IPS DF 6.9 (cell line): ENCODE data around the gene METTL26.

Source experiments
- DNase-seq: peaks from one replicate; pipeline ENCODE4 v3.0.0-alpha.2; 2013; ENCODE audit warnings: low read depth, low spot score
- H3K27ac ChIP-seq: one replicate; pipeline ENCODE4 v1.5.1; 2013; ENCODE audit warnings: low read length, control low read depth
- H3K27me3 ChIP-seq: 2 replicates; pipeline ENCODE4 v1.6.1; 2013; ENCODE audit warnings: mild to moderate bottlenecking, low read length; ENCODE audit not compliant: control insufficient read depth, insufficient read depth
- H3K36me3 ChIP-seq: 2 replicates; pipeline ENCODE4 v1.6.1; 2013; ENCODE audit warnings: low read length; ENCODE audit not compliant: control insufficient read depth, insufficient read depth
- H3K4me1 ChIP-seq: 2 replicates; pipeline ENCODE4 v1.6.1; 2013; ENCODE audit warnings: low read length; ENCODE audit not compliant: control insufficient read depth, insufficient read depth
- H3K4me3 ChIP-seq: 2 replicates; pipeline ENCODE4 v1.5.1; 2013; ENCODE audit warnings: mild to moderate bottlenecking, low read length
- H3K9me3 ChIP-seq: 2 replicates; pipeline ENCODE4 v1.6.1; 2013; ENCODE audit warnings: low read length, inconsistent platforms; ENCODE audit not compliant: control insufficient read depth, insufficient read depth
- WGBS: extraction: QIAGEN DNeasy Blood & Tissue Kit; methylation state at CpG from one replicate; pipeline ENCODE4 v1.1.7; 2013; ENCODE audit warnings: mixed read lengths, missing lambda C conversion rate; ENCODE audit not compliant: insufficient read length, insufficient coverage; 5-methylcytosine and 5-hydroxymethylcytosine counted together

METTL26 gene

DNA sequence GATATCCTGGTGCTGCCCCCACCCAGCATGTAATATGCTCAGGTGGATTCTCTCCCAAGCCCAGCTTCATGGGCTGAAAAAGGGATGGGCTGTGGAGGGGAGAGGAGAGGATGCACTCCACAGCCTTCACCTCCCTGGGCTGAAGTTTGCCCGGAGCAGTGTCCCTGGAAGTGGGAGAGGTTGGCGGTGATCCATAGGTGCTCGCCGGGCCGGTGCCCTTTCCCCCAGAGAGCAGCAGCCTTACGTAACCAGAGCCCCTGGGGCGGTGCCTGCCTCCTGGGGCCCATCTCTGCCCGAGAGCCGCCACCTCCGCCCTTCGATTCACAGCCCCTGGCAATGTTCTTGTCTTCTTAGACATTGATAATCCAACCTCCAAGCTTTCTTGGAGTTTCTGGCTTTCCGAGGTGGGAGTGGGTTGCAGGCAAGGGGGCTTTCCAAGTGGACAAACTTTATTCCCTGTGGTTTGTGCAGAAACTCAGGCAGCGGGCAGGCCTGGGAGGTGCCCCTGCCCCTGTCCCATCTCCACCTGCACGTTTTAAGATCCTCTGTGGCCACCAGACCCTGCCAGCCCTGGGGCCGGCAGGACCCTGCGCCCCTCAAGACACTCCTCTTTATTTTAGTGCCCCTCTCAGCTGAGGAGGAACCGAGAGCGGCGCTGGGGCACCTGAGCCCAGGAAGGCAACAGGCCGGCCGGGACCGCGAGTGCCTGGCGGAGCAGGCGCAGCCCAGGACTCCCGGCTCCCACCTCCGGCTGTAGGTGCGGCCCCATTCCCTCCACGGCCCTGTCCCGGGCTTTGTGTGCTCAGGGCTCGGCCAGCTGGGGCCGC lies 10.0 kb upstream of the METTL26 start:
- Histone ChIP-seq H3K4me1 (peaks cover 2% of the 10 kb centered on the region; the same call in 1 of the 2 replicates), H3K36me3 (no peaks in the 10 kb centered on the region), H3K4me3 (no peak overlapping the region), H3K27ac (no peak overlapping the region), H3K27me3 (no peaks in the 10 kb centered on the region), H3K9me3 (no peaks in the 10 kb centered on the region)
- no peak for DNase-seq
- no CpG with 5 or more reads among the region's 32 CpGs for WGBS

DNA sequence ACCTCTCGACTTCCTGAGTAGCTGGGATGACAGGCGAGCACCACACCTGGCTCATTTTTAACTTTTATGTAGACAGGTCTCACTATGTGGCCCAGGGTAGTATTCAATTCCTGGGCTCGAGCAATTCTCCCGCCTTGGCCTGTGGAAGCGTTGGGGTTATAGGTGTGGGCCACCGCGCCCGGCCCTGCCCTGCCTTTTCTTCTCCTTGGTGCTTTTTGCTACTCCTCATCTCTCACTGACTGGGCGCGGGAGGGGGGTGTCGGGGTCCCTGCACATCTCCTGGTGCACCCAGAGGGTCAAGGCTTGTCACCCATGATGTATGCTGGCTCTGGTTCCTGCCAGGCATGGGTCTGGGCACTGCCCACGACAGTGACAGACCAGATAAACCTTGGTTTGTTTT lies 8.5 kb upstream of the METTL26 start:
- WGBS, result no CpG with 5 or more reads among the region's 12 CpGs
- no peak overlapping the region for H3K27ac ChIP-seq
- H3K4me1 ChIP-seq, result peaks cover 2% of the 10 kb centered on the region; the same call in 1 of the 2 replicates
- no peaks in the 10 kb centered on the region for H3K9me3 ChIP-seq
- no peaks in the 10 kb centered on the region for H3K27me3 ChIP-seq
- H3K4me3 ChIP-seq, result no peak overlapping the region
- no peaks in the 10 kb centered on the region for H3K36me3 ChIP-seq
- no peak for DNase-seq

DNA sequence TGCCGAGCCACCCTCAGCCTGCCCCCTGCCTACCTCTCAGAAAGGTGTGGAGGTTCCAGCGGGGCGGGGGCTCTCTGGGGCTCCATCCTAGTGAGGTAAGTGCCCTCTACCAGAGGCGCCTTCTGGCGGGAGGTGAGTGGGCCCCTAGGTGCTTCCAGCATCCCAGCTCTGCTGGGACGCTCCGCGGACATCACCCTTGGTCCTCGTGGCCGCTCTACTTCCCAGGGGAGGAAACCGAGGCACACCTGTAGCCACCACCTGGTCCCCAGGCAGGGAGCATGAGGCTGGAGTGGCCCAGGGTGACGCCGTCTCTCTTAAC lies 6.9 kb upstream of the METTL26 start:
- no peak for DNase-seq
- Histone ChIP-seq H3K4me1 (peaks cover 3% of the 10 kb centered on the region), H3K36me3 (no peaks in the 10 kb centered on the region), H3K27me3 (no peaks in the 10 kb centered on the region), H3K4me3 (no peak overlapping the region; the same call in 1 of the 2 replicates), H3K27ac (no peak overlapping the region), H3K9me3 (no peaks in the 10 kb centered on the region)
- WGBS, result no CpG with 5 or more reads among the region's 13 CpGs

DNA sequence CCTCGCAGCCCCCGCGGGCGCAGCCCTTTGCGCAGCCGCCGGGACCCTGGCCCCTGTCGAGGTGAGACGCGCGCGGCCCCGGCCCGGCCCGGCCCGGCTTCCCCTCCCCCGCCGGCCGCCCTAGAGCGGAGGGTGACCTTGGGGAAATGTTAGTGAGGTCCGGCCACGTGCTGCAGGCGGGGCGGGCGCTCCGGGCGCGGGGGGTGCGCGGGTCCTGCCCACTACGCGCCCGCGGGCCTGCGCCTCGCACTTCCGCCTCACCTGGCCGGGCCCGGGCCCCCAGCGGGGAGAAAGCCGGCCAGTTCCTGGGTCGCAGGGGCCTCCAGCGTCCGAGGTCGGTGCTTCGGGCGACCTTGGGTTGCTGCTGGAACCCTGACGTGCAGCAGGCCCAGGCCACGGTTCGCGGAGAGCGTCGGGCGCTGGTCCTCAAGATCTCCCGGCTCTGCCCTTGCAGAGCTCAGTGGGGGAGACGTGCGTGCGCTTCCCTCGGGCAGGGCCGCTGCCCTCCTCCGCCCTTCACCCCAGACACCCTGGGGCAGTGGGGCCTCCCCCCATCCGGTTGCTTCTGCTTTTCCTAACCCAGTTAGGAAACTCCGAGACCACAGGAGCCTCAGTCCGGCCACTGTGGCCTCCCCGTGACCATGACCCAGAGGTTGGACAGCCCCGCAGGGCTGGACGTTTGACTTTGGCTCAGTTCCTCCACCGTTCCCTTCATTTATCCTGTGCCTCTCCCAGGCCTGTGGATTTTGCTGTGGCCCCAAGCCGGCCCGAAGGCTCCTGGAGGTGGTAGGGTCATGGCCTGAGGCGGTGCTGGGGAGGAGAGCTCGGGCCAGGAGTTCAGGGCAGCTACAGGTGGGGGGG lies 6.3 kb upstream of the METTL26 start:
- no CpG with 5 or more reads among the region's 72 CpGs for WGBS
- Histone ChIP-seq H3K27me3 (no peaks in the 10 kb centered on the region), H3K4me3 (peak overlapping the region; percentile 80), H3K27ac (no peak overlapping the region), H3K36me3 (no peaks in the 10 kb centered on the region), H3K9me3 (no peaks in the 10 kb centered on the region), H3K4me1 (peaks cover 5% of the 10 kb centered on the region)
- no peak for DNase-seq

DNA sequence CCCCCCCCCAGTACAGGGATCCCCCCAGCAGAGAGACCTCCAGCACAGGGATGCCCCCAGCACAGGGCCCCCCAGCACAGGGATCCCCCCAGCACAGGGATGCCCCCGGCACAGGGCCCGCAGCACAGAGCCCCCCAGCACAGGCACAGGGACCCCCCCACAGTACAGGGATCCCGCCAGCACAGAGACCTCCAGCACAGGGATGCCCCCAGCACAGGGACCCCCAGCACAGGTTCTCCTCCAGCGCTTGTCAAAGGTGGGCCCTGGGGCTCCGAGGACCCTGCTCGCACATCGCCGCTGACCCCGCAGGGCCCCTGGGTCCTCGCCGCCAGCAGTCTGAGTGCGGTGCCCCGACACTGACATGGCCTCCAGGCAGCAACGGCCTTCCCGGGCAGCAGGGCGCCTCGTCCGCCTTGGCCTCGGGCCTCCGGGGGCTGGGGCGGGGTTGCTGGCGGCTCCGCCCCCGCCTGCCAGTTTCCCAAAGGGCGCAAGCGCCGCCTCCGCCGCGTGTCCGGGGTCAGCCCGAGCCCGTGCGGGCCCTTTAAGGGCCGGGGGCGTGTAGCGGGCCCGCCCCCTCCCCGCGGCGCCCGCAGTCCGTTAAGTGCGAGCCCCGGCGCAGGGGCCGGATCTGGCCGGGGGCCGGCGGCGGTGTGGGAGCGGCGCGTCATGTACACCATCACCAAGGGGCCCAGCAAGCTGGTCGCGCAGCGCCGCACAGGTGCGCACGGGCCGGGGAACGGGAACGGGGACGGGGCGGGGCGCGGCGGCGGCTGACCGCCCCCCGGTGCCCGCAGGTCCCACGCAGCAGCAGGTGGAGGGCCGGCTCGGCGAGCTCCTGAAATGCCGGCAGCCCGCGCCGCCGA lies 5.5 kb upstream of the METTL26 start, which contains the start of gene MCRIP2:
Gene MCRIP2, plus strand, starts transcription at position 503 of the 863 bp plus-strand sequence. Its CDS starts 164 bp downstream, at position 667.
- H3K9me3 ChIP-seq, result no peaks in the 10 kb centered on the region
- H3K27ac ChIP-seq, result no peak within 1 kb of the TSS
- H3K4me3 ChIP-seq, result peak within 1 kb of the TSS; percentile 80
- H3K27me3 ChIP-seq, result no peaks in the 10 kb centered on the region
- H3K4me1 ChIP-seq, result peaks cover 5% of the 10 kb centered on the region
- DNase-seq, result no peak
- H3K36me3 ChIP-seq, result no peaks in the 10 kb centered on the region
- no CpG with 5 or more reads among the region's 81 CpGs for WGBS

DNA sequence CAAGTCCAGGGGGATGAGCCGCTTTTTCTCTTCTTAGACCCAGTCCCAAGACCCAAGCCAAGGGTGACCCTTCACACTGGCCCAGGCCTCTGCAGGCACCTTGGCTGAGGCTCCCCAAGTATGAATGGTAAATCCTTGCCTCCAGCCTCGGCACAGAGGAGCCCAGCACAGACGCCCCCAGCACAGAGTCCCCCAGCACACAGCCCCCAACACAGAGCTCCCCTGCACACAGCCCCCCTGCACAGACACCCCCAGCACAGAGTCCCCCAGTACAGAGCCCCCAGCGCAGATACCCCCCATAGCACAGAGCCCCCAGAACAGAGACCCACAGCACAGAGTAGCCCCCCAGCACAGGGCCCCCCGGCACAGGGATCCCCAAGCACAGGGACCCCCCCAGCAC lies 4.5 kb upstream of the METTL26 start:
- H3K9me3 ChIP-seq, result no peaks in the 10 kb centered on the region
- DNase-seq, result no peak
- no CpG with 5 or more reads among the region's 5 CpGs for WGBS
- H3K4me1 ChIP-seq, result peaks cover 5% of the 10 kb centered on the region
- no peaks in the 10 kb centered on the region for H3K27me3 ChIP-seq
- H3K36me3 ChIP-seq, result no peaks in the 10 kb centered on the region
- H3K4me3 ChIP-seq, result no peak overlapping the region
- H3K27ac ChIP-seq, result no peak overlapping the region

DNA sequence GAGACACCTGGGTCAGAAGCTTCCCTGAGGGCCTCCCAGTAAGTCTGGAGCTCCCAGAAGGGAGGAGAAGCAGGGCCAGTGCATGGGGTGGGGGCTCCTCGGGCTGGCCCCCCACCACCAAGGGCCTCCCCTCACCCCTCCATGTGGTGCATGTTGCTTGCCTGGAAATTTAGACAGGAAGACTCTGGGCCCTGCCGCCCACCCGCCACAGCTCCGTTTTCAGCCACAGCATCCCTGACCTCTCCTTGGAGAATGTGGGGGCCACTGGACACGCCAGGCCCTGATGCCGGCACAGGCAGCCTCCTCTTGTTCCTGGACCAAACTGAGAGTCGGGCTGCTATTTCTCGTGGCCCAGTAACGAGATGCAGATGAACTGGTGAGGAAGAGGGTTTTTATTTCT lies 2.7 kb upstream of the METTL26 start:
- no peaks in the 10 kb centered on the region for H3K27me3 ChIP-seq
- peaks cover 6% of the 10 kb centered on the region for H3K4me1 ChIP-seq
- DNase-seq, result no peak
- H3K9me3 ChIP-seq, result no peaks in the 10 kb centered on the region
- no CpG with 5 or more reads among the region's 9 CpGs for WGBS
- H3K36me3 ChIP-seq, result peaks cover 6% of the 10 kb centered on the region
- H3K27ac ChIP-seq, result no peak overlapping the region
- no peak overlapping the region for H3K4me3 ChIP-seq

DNA sequence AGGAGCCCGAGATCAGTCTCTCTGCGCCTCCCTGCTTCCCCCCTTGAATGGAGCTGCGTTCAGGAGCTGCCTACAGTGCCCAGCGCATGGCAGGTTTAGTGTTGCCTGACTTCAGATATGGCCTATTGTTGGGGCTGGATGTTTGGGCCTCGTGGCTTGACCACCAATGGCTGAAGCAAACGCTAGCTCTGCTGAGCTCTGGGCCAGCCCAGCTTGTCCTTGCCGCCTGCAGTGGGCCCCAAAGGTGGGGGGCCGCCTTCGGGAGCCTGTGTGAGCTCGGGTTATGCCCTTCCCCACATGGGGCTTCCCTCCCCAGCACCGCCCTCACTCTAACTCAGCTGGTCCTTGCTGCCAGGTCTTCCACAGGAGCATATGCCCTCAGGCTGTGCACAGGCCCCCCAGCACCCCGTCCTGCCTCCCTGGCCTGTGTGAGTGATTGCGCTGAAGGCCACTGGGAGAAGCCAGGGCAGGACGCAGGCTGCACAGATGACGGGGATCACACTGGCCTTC lies 2.0 kb upstream of the METTL26 start:
- H3K27ac ChIP-seq, result no peak overlapping the region
- H3K4me1 ChIP-seq, result peaks cover 6% of the 10 kb centered on the region
- DNase-seq, result no peak
- peaks cover 11% of the 10 kb centered on the region for H3K36me3 ChIP-seq
- no peaks in the 10 kb centered on the region for H3K9me3 ChIP-seq
- no peaks in the 10 kb centered on the region for H3K27me3 ChIP-seq
- no CpG with 5 or more reads among the region's 15 CpGs for WGBS
- no peak overlapping the region for H3K4me3 ChIP-seq

DNA sequence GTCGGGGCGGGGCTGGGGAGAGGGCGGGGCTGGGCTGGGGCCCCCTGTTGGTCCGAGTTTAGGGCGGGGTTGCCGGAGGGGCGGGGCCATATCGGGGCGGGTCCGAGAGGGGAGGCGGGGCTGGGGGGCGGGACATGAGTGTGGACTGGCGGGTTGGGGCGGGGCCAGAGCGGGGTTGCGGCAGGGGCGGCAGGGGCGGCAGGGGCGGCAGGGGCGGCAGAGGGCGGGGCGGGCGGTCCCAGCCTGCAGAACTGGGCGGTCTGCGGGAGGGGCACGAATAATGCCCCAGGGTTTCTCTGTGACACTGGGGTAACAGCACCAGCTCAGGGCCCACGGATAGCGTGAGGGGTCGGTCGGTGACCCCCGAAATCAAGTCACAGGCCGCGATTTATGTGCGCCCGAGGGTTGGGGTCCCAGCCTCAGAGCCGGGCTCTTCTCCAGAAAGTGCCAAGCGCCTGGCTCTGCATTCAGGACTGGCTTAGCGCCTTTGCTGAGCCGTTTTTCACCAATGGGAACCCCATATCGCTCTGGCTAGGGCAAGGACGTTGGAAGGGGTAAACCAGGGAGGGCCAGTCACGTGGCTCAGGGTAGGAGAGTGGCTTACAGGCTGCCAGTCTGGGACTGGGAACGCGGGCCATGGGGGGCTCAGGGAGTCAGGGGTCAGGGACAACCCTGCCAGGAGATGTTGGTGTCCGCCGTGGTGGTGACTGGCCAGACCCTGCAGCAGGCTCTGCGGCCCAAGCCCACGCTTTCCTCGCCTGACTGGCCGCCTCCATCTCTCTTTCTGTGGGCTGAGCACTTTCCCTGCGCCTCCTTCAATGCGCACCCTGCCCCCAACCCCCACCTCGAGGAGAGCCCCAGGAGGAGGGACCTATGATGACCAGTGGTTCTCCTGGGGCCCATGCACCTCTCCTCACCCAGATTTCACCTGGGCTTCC lies 1.2 kb upstream of the METTL26 start:
- no peak for DNase-seq
- no CpG with 5 or more reads among the region's 53 CpGs for WGBS
- peaks cover 6% of the 10 kb centered on the region for H3K4me1 ChIP-seq
- peak overlapping the region; percentile 78; the same call in 1 of the 2 replicates for H3K4me3 ChIP-seq
- H3K27me3 ChIP-seq, result no peaks in the 10 kb centered on the region
- H3K36me3 ChIP-seq, result peaks cover 16% of the 10 kb centered on the region
- H3K27ac ChIP-seq, result no peak overlapping the region
- no peaks in the 10 kb centered on the region for H3K9me3 ChIP-seq
